Measurements from ENCODE around the gene ZMIZ1. TPM values are rescaled to one million over a fixed set of nuclear protein-coding genes. Genes with fewer than 3 reads are reported as not detected.
A peak's percentile ranks its signal among the peaks of the same experiment; 100 is the strongest.

ZMIZ1 gene
- polyA plus RNA-seq, 2 of the 4 experiments (the other 2 are of a cell fraction) = 8.1 to 30.3 TPM

DNA sequence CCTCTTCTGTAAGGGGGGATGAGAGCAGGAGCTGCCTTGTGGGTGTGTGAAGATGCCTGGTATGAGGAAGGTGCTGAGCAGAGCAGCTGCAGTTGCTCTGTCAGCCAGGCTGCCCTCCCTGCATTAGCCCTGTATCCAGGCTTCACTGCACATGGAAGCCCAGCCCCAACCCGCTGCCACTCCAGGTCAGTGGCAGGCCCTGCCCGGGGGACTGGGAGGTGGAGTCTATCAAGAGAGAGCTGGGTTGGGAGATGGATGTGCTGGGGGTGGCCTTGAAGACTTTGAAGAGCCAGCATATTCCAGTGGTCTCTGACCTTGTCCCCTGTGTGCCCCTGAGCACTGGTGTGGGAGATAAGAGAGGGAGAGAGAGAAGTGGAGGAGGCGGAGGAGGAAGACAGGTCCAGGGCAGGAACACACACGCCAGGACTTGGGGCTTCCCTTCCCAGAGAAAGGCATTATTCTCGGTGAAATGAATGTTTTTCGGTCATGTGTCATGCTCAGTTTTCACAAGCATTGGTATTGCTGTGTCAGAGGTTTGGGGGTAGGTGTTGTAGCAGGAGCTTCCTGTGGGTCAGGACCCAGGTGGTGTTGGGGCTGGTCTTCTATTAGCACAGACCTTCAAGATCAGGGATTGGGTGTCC lies 281.1 kb downstream of the ZMIZ1 start:
- ChIA-PET POLR2A (no interaction called here), CTCF (interaction anchor here (1.5 to 2.7 kb wide), 2 partner anchors 9 to 24 kb away, joined by 6 to 14 read pairs; no protein-coding TSS in a partner anchor)
- WGBS (ENCODE audit: missing lambda C conversion rate) = 90% methylated on average over 6 of the region's 6 CpGs
- Histone ChIP-seq H3K27ac (no peak overlapping the region), H3K9me3 (no peaks in the 10 kb centered on the region), H3K4me2 (peak overlapping the region; percentile 99; the same call in 2 of the 3 replicates), H3K4me1 (peaks cover 18% of the 10 kb centered on the region), H3K4me3 (no peak overlapping the region)
- ATAC-seq = no peak
- FAIRE-seq = no peak
- DNase-seq (ENCODE audit: low read depth in 1 of 2, low spot score in 1 of 2) = no peak
- TF ChIP-seq SREBF2 (IDR thresholded peaks at IDR 0.05) (no peak), EHF (CRISPR knock-in tag; IDR thresholded peaks at IDR 0.05) (no peak), JUN (IDR thresholded peaks at IDR 0.05) (no peak)

DNA sequence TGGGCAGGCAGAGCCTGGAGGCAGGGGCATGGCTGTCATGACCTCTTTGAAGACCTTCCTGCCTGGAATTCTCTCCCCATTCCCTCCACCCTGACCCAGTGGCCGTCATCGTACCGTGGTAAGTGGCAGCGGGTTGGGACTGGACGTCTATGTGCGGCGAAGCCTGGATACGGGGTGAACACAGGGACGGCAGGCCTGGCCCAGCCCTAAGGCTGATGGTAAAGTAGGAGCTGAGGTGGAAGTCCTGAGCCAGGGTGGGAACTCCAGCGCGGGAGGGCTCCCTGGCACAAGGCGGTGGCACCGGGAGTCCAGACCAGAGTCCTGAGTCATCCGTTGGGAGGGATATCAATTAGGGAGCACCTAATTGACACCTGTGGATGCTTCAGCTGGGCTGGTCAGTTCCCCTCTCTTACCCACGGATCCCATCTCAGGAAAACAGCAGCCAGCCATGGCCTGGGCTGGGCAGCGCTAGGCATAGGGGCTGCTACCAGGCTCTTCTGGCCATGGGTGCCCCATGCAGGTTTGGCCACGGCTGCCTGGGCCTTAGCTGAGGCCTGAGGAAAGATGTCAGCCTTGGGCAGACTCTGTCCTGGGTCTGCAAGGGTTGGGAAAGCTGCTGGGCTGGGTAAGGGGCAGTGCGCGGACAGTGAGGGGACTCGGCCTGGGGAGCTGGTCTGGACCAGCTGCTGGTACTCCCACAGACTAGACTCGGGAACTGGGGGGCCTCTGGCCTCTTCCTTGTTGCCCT lies 281.8 kb downstream of the ZMIZ1 start:
- peaks cover 18% of the 10 kb centered on the region for H3K4me1 ChIP-seq
- H3K9me3 ChIP-seq = no peaks in the 10 kb centered on the region
- 89% methylated on average over 16 of the region's 21 CpGs for WGBS (ENCODE audit: missing lambda C conversion rate)
- ATAC-seq (no peak), FAIRE-seq (no peak), DNase-seq (ENCODE audit: low read depth in 1 of 2, low spot score in 1 of 2) (no peak)
- H3K4me3 ChIP-seq = no peak overlapping the region
- H3K4me2 ChIP-seq = no peak overlapping the region
- no peak overlapping the region for H3K27ac ChIP-seq
- TF ChIP-seq NFE2L2 (conservative IDR thresholded peaks at IDR 0.05; ENCODE audit: low read length) (no peak), HEYL (CRISPR knock-in tag; IDR thresholded peaks at IDR 0.05) (no peak), EP300 (IDR thresholded peaks at IDR 0.05) (no peak), NPAS2 (CRISPR knock-in tag; IDR thresholded peaks at IDR 0.05; ENCODE audit: borderline replicate concordance) (no peak), USF2 (IDR thresholded peaks at IDR 0.05) (no peak), SREBF2 (IDR thresholded peaks at IDR 0.05) (no peak), RNF2 (IDR thresholded peaks at IDR 0.05; ENCODE audit: borderline replicate concordance, low read depth) (no peak), HOXB5 (CRISPR knock-in tag; IDR thresholded peaks at IDR 0.05) (no peak), PHF8 (IDR thresholded peaks at IDR 0.05; ENCODE audit: borderline replicate concordance, low read depth) (no peak), CEBPB (IDR thresholded peaks at IDR 0.05) (no peak), MAX (IDR thresholded peaks at IDR 0.05) (no peak), HDAC2 (IDR thresholded peaks at IDR 0.05) (no peak), HOXA7 (CRISPR knock-in tag; IDR thresholded peaks at IDR 0.05) (no peak), ATOH8 (CRISPR knock-in tag; IDR thresholded peaks at IDR 0.05; ENCODE audit: low read depth) (no peak), RFX5 (IDR thresholded peaks at IDR 0.05) (no peak), FOXS1 (CRISPR knock-in tag; IDR thresholded peaks at IDR 0.05) (no peak), CTCF (IDR thresholded peaks at IDR 0.05) (no peak), MAFK (IDR thresholded peaks at IDR 0.05; ENCODE audit: partially characterized antibody) (no peak), CBX8 (IDR thresholded peaks at IDR 0.05) (no peak)
- TF ChIP-seq, protein P1, sequence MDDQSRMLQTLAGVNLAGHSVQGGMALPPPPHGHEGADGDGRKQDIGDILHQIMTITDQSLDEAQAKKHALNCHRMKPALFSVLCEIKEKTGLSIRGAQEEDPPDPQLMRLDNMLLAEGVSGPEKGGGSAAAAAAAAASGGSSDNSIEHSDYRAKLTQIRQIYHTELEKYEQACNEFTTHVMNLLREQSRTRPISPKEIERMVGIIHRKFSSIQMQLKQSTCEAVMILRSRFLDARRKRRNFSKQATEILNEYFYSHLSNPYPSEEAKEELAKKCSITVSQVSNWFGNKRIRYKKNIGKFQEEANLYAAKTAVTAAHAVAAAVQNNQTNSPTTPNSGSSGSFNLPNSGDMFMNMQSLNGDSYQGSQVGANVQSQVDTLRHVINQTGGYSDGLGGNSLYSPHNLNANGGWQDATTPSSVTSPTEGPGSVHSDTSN (IDR thresholded peaks at IDR 0.05) = no peak
- POLR2A ChIA-PET = no interaction called here
- CTCF ChIA-PET = interaction anchor here (1.5 kb wide), 1 partner anchor 24 kb away, joined by 6 read pairs; no protein-coding TSS in a partner anchor
